HG03025 (cell line): Measurements from ENCODE around the gene COL23A1.

Experiments
- ATAC-seq: cut with Tn5 transposase; IDR thresholded peaks from one replicate; pipeline ENCODE4 v1.9.1; 2021; ENCODE audit warnings: mild to moderate bottlenecking, moderate library complexity; ENCODE audit not compliant: unreplicated experiment, low FRiP score

COL23A1 gene

GRCh38 chr5:178429491-178430185, 160.6 kb downstream of the COL23A1 start:
- no peak for ATAC-seq

GRCh38 chr5:178429156-178429468, 161.1 kb downstream of the COL23A1 start:
- no peak for ATAC-seq

GRCh38 chr5:178428341-178429155, 161.6 kb downstream of the COL23A1 start:
- ATAC-seq, result no peak

GRCh38 chr5:178427576-178428197, 162.5 kb downstream of the COL23A1 start:
- no peak for ATAC-seq

- ATAC-seq, result no peak
Measured at GRCh38 chr5:178426326-178427130, 163.7 kb downstream of the COL23A1 start.

GRCh38 chr5:178425621-178426068, 164.5 kb downstream of the COL23A1 start:
- no peak for ATAC-seq

GRCh38 chr5:178424810-178425177, 165.4 kb downstream of the COL23A1 start:
- no peak for ATAC-seq

- no peak for ATAC-seq
Measured at GRCh38 chr5:178423901-178424809, 166.0 kb downstream of the COL23A1 start.

- ATAC-seq, result no peak
Measured at GRCh38 chr5:178423431-178423830, 166.8 kb downstream of the COL23A1 start.

GRCh38 chr5:178422400-178422775, 167.8 kb downstream of the COL23A1 start:
- ATAC-seq, result no peak

GRCh38 chr5:178421699-178422399, 168.3 kb downstream of the COL23A1 start:
- ATAC-seq, result no peak

GRCh38 chr5:178421128-178421527, 169.1 kb downstream of the COL23A1 start:
- no peak for ATAC-seq

GRCh38 chr5:178420354-178420781, 169.8 kb downstream of the COL23A1 start:
- no peak for ATAC-seq

- ATAC-seq, result no peak
Measured at GRCh38 chr5:178419651-178420050, 170.5 kb downstream of the COL23A1 start.

GRCh38 chr5:178419196-178419595, 171.0 kb downstream of the COL23A1 start:
- ATAC-seq, result no peak

GRCh38 chr5:178418471-178419010, 171.7 kb downstream of the COL23A1 start:
- ATAC-seq, result no peak

- ATAC-seq, result no peak
Measured at GRCh38 chr5:178418031-178418430, 172.2 kb downstream of the COL23A1 start.

GRCh38 chr5:178417391-178417811, 172.8 kb downstream of the COL23A1 start:
- ATAC-seq, result no peak

GRCh38 chr5:178416919-178417318, 173.3 kb downstream of the COL23A1 start:
- ATAC-seq, result no peak
